ENCODE data around the gene TRIM40. TPM values are rescaled to one million over a fixed set of nuclear protein-coding genes. Genes with fewer than 3 reads are reported as not detected.
A peak's percentile ranks its signal among the peaks of the same experiment; 100 is the strongest.

TRIM40 gene
- total RNA-seq, 3 donors from 2014 or later (not counting 1 experiment from before 2014, with no cell fraction given) = 0.26 to 0.30 TPM; not detected in 1

- intact Hi-C loops (cut with micrococcal nuclease) = loop anchor here (5.0 kb wide), 1 partner anchor 296 kb away; no protein-coding TSS in a partner anchor
- H3K27me3 ChIP-seq (ENCODE audit: control insufficient read depth, insufficient read depth, low read length) = peaks cover 40% of the 10 kb centered on the region
- peaks cover 49 to 57% of the 10 kb centered on the region in 2 donors for H3K27me3 Mint-ChIP-seq (ENCODE audit: low read depth in 2 of 2)
- peak overlapping the region; percentile 11 for H3K27ac ChIP-seq (ENCODE audit: low read length)
- peak; percentile 55 to 75 for DNase-seq
- H3K36me3 ChIP-seq (ENCODE audit: control insufficient read depth, insufficient read depth, low read length) = no peaks in the 10 kb centered on the region
- no peaks in the 10 kb centered on the region for H3K9me3 Mint-ChIP-seq
- peak; percentile 66 to 67 (median 66) for ATAC-seq
- H3K27ac Mint-ChIP-seq = peak overlapping the region in 1 of 2 donors; percentile 80
- no peaks in the 10 kb centered on the region for H3K36me3 Mint-ChIP-seq
- peaks cover 38% of the 10 kb centered on the region for H3K4me1 ChIP-seq (ENCODE audit: control insufficient read depth, insufficient read depth, low read length)
- H3K9me3 ChIP-seq (ENCODE audit: control insufficient read depth, insufficient read depth, low read length) = no peaks in the 10 kb centered on the region
- TF ChIP-seq CTCF (IDR thresholded peaks at IDR 0.05) = no peak
- H3K4me3 Mint-ChIP-seq = peak overlapping the region; percentile 73
- H3K4me1 Mint-ChIP-seq = peaks cover 34 to 37% of the 10 kb centered on the region in 2 donors
- WGBS (ENCODE audit: insufficient coverage) = 6% methylated on average over 51 of the region's 51 CpGs
- H3K4me3 ChIP-seq (ENCODE audit: low read length) = peak overlapping the region; percentile 45
These were observed 34.2 kb upstream of the TRIM40 start for GRCh38 chr6:30101444-30102413.

GRCh38 chr6:30102414-30102969 lies 33.4 kb upstream of the TRIM40 start:
- Mint-ChIP-seq H3K27ac (peak overlapping the region; percentile 71 to 80), H3K27me3 (ENCODE audit: low read depth in 2 of 2) (peaks cover 44 to 52% of the 10 kb centered on the region in 2 donors), H3K4me3 (peak overlapping the region; percentile 73), H3K4me1 (peaks cover 34 to 37% of the 10 kb centered on the region in 2 donors), H3K9me3 (no peaks in the 10 kb centered on the region), H3K36me3 (no peaks in the 10 kb centered on the region)
- Histone ChIP-seq H3K9me3 (ENCODE audit: control insufficient read depth, insufficient read depth, low read length) (no peaks in the 10 kb centered on the region), H3K4me3 (ENCODE audit: low read length) (peak overlapping the region; percentile 45), H3K27me3 (ENCODE audit: control insufficient read depth, insufficient read depth, low read length) (peaks cover 36% of the 10 kb centered on the region), H3K27ac (ENCODE audit: low read length) (peak overlapping the region; percentile 11), H3K4me1 (ENCODE audit: control insufficient read depth, insufficient read depth, low read length) (peaks cover 38% of the 10 kb centered on the region), H3K36me3 (ENCODE audit: control insufficient read depth, insufficient read depth, low read length) (no peaks in the 10 kb centered on the region)
- no peak for TF ChIP-seq CTCF (IDR thresholded peaks at IDR 0.05)
- DNase-seq = peak in 1 of 2 donors; percentile 33
- intact Hi-C loops (cut with micrococcal nuclease) = loop anchor here (5.0 kb wide), 1 partner anchor 295 kb away; no protein-coding TSS in a partner anchor
- WGBS (ENCODE audit: insufficient coverage) = 61% methylated on average over 13 of the region's 15 CpGs
- peak; percentile 3 to 9 (median 5) for ATAC-seq

- Histone ChIP-seq H3K27ac (ENCODE audit: low read length) (peak overlapping the region; percentile 11), H3K4me1 (ENCODE audit: control insufficient read depth, insufficient read depth, low read length) (peaks cover 38% of the 10 kb centered on the region), H3K27me3 (ENCODE audit: control insufficient read depth, insufficient read depth, low read length) (peaks cover 34% of the 10 kb centered on the region), H3K4me3 (ENCODE audit: low read length) (peak overlapping the region; percentile 37), H3K36me3 (ENCODE audit: control insufficient read depth, insufficient read depth, low read length) (no peaks in the 10 kb centered on the region), H3K9me3 (ENCODE audit: control insufficient read depth, insufficient read depth, low read length) (no peaks in the 10 kb centered on the region)
- peak overlapping the region; percentile 73 for H3K4me3 Mint-ChIP-seq
- H3K9me3 Mint-ChIP-seq = no peaks in the 10 kb centered on the region
- intact Hi-C loops (cut with micrococcal nuclease) = loop anchor here (1.0 to 5.0 kb wide), 3 partner anchors 28 to 294 kb away; no protein-coding TSS in a partner anchor
- peaks cover 44 to 54% of the 10 kb centered on the region in 2 donors for H3K27me3 Mint-ChIP-seq (ENCODE audit: low read depth in 2 of 2)
- DNase-seq = peak; percentile 72 to 92
- TF ChIP-seq CTCF (IDR thresholded peaks at IDR 0.05) = peak; percentile 84
- H3K4me1 Mint-ChIP-seq = peaks cover 34 to 37% of the 10 kb centered on the region in 2 donors
- peak; percentile 89 for ATAC-seq
- H3K36me3 Mint-ChIP-seq = no peaks in the 10 kb centered on the region
- peak overlapping the region; percentile 71 to 80 for H3K27ac Mint-ChIP-seq
- WGBS (ENCODE audit: insufficient coverage) = 4% methylated on average over 36 of the region's 36 CpGs
These were observed 32.7 kb upstream of the TRIM40 start for GRCh38 chr6:30102970-30103871.

Measured in natural killer cell (primary cell).